Ramos (cell line): ENCODE data around the gene PTPRG.
"Not testable (repeated sequence)": the region's sequence is repeated elsewhere in the genome, so short reads cannot be mapped to it uniquely, and the experiment has no call there.

ENCODE experiments used
- in situ Hi-C: fragments of 300-500 bp; cut with MboI; formaldehyde crosslinking; loops from one replicate; pipeline ENCODE4 v1.14.3; 2022; ENCODE audit warnings: low sequenced_read_pairs; ENCODE audit not compliant: unreplicated experiment

The PTPRG gene

GRCh38 chr3:61734749-61735686 lies 173.6 kb downstream of the PTPRG start:
- in situ Hi-C loops, result no loop called here

GRCh38 chr3:61736506-61736905 lies 175.1 kb downstream of the PTPRG start:
- in situ Hi-C loops, result no loop called here

DNA sequence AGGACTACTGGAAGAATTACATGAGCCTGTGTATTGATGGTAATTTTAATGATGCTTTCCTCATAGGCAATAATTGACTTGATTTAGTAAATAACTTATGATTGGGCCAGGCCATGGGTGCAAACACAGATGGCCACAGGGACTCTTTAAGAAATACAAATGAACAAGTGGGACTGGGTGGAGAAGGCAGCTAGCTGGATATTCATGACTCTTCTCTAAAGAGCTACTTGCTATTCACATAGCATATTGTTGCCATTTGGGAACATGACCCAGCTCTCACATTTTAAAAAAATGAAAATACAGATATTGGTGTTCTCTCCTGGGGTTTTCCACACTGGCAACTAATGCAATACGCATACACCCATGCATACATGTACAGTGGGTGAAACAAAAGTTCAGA lies 178.3 kb downstream of the PTPRG start:
- in situ Hi-C loops, result no loop called here

DNA sequence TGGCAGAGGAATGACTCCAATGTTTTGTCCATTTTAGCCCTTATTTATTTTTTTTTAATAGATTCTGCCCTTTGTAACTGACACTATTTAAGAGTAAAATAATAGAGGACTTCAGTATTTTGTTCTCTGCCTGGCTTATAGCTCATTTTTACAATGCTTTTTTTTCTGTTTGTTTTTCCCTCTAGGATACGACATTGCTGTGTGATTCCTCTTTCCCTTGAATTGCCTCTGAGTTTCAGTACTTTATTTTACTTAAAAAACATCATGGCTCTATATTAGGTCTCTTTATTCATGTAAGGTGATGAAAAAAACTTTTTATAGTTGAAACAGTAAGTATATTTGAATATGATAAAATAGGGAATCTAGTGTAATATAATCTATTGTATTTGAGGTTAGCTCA lies 179.1 kb downstream of the PTPRG start:
- in situ Hi-C loops, result no loop called here

GRCh38 chr3:61741551-61741950 lies 180.2 kb downstream of the PTPRG start:
- in situ Hi-C loops, result no loop called here

DNA sequence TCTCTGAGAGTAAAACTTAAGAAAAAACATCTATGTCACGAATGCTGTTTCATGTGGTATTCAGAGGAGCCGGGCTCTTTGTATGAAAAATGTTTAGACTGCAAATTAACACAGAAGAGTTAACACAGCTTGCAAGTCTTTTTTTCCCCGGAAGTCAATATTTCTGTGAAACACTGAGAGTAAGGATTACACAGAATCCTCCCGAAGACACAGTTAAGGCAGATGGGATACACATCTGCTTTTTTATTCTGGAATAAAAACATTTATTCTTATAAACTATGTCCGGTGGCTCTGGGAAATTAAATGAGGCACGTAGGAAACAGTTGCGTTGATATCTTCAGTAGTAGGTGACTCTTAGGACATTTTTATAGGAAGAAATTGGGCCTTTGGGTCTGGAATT lies 180.6 kb downstream of the PTPRG start:
- in situ Hi-C loops, result no loop called here

DNA sequence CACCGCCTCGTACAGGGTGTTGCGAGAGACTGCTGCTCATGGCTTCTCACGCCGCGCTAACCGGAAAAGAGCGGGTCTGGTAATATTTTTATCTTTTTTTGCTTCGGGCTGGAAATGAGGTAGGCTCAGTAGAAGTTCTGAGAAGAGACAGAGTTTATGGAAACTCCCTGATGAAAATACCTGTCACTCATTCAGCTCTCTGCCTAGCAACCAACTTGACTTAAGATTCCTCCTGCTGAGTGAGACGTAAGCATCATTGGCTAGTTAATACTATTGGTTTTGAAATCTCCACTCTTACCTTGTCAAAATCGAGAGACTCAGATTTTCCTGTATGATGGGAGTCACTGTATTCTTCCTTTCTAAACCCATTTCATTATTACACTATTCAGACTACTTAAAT lies 181.7 kb downstream of the PTPRG start:
- in situ Hi-C loops, result no loop called here

GRCh38 chr3:61743686-61744242 lies 182.4 kb downstream of the PTPRG start:
- in situ Hi-C loops, result no loop called here

- in situ Hi-C loops, result no loop called here
Observed at GRCh38 chr3:61748288-61748687, 186.9 kb downstream of the PTPRG start.

DNA sequence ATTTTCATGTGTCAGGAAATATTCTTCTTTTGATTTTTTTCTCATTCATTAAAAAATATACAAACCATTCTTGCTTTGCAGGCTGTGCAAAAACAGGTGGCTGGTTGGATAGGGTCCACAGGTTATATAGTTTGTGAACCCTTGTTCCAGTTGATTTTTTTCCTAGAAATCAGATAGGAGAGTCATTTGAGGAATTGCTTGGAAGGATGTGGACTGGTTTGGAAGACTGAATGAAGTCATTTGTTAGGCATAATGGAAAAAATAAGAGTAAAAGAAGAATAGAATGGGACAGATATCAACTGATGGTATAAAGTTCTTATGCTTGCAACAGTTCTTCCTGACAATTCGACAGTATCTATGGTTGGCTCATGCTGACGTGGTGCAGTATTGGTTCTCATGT lies 189.4 kb downstream of the PTPRG start:
- in situ Hi-C loops, result no loop called here

- in situ Hi-C loops, result no loop called here
Observed at GRCh38 chr3:61758839-61759238, 197.5 kb downstream of the PTPRG start.

DNA sequence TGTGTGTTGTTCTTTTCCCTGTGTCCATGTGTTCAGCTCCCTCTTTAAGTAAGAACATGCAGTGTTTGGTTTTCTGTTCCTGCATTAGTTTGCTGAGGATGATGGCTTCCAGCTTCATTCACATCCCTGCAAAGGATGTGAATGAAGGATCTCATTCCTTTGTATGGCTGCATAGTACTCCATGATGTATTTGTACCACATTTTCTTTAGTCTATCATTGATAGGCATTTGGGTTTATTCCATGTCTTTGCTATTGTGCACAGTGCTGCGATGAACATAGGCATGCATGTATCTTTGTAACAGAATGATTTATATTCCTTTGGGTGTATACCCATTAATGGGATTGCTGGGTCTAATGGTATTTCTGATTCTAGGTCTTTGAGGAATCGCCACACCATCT lies 199.4 kb downstream of the PTPRG start:
- in situ Hi-C loops, result not testable (repeated sequence)

- in situ Hi-C loops, result no loop called here
Observed at GRCh38 chr3:61761694-61762430, 200.5 kb downstream of the PTPRG start.

GRCh38 chr3:61765157-61765876 lies 203.9 kb downstream of the PTPRG start:
- in situ Hi-C loops, result no loop called here

GRCh38 chr3:61768284-61769037 lies 207.1 kb downstream of the PTPRG start:
- in situ Hi-C loops, result no loop called here

GRCh38 chr3:61769266-61769990 lies 208.1 kb downstream of the PTPRG start:
- in situ Hi-C loops, result no loop called here

DNA sequence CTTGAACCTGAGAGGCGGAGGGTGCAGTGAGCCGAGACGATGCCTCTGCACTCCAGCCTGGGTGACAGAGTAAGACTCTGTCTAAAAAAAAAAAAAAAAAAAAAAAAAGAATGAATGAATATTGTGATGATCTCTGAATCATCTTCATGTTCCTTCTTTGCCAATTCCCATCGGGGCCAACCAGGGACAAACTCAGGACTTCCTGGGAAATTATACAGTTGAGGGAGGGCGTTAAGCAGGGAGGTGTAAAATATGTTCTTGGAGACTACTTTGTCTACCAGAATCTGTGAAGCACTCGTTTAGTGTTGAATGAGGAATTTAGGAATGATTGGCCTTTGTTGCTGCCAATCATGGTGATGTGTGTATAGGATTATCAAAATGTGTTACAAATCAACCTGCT lies 210.6 kb downstream of the PTPRG start:
- in situ Hi-C loops, result no loop called here

DNA sequence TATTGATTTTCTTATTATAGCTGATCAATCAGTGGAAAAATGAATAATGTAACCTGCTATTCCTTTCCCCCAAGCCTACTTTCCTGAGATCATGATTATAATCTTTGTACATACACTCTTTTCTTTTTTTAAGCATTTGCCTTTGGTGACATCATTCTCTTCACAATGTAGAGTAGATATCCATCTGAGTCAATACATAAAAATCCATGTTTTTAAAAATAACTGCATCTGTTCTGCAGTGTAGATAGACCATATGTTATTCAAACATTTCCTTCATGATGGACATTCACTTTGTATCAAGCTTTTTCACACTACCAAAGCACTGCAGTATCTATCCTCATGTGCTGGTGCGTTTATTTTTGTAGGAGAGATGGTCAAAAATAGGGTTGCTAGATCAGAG lies 211.1 kb downstream of the PTPRG start:
- in situ Hi-C loops, result no loop called here

GRCh38 chr3:61774279-61774890 lies 213.0 kb downstream of the PTPRG start:
- in situ Hi-C loops, result no loop called here
